ENCODE results near the gene HAGHL. TPM values are rescaled to one million over a fixed set of nuclear protein-coding genes. Genes with fewer than 3 reads are reported as not detected.

HAGHL gene
- polyA plus RNA-seq, 2 of the 4 experiments (the other 2 are of a cell fraction) = 4.4 to 22.0 TPM

GRCh38 chr16:720990-721764, 5.7 kb upstream of the HAGHL start, which contains the start of gene ANTKMT (continued):
- TF ChIP-seq, protein P1, sequence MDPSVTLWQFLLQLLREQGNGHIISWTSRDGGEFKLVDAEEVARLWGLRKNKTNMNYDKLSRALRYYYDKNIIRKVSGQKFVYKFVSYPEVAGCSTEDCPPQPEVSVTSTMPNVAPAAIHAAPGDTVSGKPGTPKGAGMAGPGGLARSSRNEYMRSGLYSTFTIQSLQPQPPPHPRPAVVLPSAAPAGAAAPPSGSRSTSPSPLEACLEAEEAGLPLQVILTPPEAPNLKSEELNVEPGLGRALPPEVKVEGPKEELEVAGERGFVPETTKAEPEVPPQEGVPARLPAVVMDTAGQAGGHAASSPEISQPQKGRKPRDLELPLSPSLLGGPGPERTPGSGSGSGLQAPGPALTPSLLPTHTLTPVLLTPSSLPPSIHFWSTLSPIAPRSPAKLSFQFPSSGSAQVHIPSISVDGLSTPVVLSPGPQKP (IDR thresholded peaks at IDR 0.05; ENCODE audit: low read depth, low read length) = 0 out of 2 replicates have a peak, but pooled peaks have one; percentile 4
- TF ChIP-seq HOXB5 (CRISPR knock-in tag; IDR thresholded peaks at IDR 0.05) (no peak; the same call in none of the 2 replicates), KDM5A (IDR thresholded peaks at IDR 0.05) (peak; percentile 79), EP300 (IDR thresholded peaks at IDR 0.05) (peak in 1 of 2 experiments; percentile 25; a peak in 1 of 5 replicates)

GRCh38 chr16:721765-722540, 5.0 kb upstream of the HAGHL start:
- WGBS (ENCODE audit: missing lambda C conversion rate) = 91% methylated on average over 29 of the region's 51 CpGs
- Histone ChIP-seq H3K27ac (peak overlapping the region; percentile 98 to 99), H3K4me2 (peak overlapping the region; percentile 94), H3K9me3 (no peaks in the 10 kb centered on the region), H3K4me3 (peak overlapping the region; percentile 93), H3K4me1 (peaks cover 47% of the 10 kb centered on the region)
- no peak for FAIRE-seq
- ChIA-PET CTCF (interaction anchor here (0.6 to 28.0 kb wide), 6 partner anchors 8 to 64 kb away, joined by 3 to 656 read pairs (median 16); partner anchors contain the start of genes ANTKMT, CCDC78, CIAO3 and FBXL16), POLR2A (interaction anchor here (0.6 to 2.6 kb wide), 10 partner anchors 9 to 66 kb away, joined by 3 to 33 read pairs (median 6); partner anchors contain the start of genes CHTF18, RPUSD1, STUB1 and WDR24)
- TF ChIP-seq, protein P2, sequence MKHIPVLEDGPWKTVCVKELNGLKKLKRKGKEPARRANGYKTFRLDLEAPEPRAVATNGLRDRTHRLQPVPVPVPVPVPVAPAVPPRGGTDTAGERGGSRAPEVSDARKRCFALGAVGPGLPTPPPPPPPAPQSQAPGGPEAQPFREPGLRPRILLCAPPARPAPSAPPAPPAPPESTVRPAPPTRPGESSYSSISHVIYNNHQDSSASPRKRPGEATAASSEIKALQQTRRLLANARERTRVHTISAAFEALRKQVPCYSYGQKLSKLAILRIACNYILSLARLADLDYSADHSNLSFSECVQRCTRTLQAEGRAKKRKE (CRISPR knock-in tag; IDR thresholded peaks at IDR 0.05; ENCODE audit: low read depth) = no peak
- TF ChIP-seq KDM1A (IDR thresholded peaks at IDR 0.05; ENCODE audit: low read depth) (no peak), RARB (CRISPR knock-in tag; IDR thresholded peaks at IDR 0.05) (no peak), CBX2 (IDR thresholded peaks at IDR 0.05; ENCODE audit: borderline replicate concordance, low read depth) (no peak), CHD2 (IDR thresholded peaks at IDR 0.05; ENCODE audit: low read length, partially characterized antibody) (no peak), EHMT2 (IDR thresholded peaks at IDR 0.05; ENCODE audit: low read depth) (no peak), TP53 (CRISPR knock-in tag; IDR thresholded peaks at IDR 0.05) (no peak)
- TF ChIP-seq, protein P3, sequence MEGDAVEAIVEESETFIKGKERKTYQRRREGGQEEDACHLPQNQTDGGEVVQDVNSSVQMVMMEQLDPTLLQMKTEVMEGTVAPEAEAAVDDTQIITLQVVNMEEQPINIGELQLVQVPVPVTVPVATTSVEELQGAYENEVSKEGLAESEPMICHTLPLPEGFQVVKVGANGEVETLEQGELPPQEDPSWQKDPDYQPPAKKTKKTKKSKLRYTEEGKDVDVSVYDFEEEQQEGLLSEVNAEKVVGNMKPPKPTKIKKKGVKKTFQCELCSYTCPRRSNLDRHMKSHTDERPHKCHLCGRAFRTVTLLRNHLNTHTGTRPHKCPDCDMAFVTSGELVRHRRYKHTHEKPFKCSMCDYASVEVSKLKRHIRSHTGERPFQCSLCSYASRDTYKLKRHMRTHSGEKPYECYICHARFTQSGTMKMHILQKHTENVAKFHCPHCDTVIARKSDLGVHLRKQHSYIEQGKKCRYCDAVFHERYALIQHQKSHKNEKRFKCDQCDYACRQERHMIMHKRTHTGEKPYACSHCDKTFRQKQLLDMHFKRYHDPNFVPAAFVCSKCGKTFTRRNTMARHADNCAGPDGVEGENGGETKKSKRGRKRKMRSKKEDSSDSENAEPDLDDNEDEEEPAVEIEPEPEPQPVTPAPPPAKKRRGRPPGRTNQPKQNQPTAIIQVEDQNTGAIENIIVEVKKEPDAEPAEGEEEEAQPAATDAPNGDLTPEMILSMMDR (IDR thresholded peaks at IDR 0.05) = no peak
- TF ChIP-seq, protein P4, sequence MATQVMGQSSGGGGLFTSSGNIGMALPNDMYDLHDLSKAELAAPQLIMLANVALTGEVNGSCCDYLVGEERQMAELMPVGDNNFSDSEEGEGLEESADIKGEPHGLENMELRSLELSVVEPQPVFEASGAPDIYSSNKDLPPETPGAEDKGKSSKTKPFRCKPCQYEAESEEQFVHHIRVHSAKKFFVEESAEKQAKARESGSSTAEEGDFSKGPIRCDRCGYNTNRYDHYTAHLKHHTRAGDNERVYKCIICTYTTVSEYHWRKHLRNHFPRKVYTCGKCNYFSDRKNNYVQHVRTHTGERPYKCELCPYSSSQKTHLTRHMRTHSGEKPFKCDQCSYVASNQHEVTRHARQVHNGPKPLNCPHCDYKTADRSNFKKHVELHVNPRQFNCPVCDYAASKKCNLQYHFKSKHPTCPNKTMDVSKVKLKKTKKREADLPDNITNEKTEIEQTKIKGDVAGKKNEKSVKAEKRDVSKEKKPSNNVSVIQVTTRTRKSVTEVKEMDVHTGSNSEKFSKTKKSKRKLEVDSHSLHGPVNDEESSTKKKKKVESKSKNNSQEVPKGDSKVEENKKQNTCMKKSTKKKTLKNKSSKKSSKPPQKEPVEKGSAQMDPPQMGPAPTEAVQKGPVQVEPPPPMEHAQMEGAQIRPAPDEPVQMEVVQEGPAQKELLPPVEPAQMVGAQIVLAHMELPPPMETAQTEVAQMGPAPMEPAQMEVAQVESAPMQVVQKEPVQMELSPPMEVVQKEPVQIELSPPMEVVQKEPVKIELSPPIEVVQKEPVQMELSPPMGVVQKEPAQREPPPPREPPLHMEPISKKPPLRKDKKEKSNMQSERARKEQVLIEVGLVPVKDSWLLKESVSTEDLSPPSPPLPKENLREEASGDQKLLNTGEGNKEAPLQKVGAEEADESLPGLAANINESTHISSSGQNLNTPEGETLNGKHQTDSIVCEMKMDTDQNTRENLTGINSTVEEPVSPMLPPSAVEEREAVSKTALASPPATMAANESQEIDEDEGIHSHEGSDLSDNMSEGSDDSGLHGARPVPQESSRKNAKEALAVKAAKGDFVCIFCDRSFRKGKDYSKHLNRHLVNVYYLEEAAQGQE (IDR thresholded peaks at IDR 0.05) = no peak
- no peak for DNase-seq (ENCODE audit: low read depth in 1 of 2, low spot score in 1 of 2)
- ATAC-seq = no peak
